ENCODE results near the gene ERN1.

The ERN1 gene

GRCh38 chr17:63997341-63998048, 132.4 kb downstream of the ERN1 start:
- H3K4me3 ChIP-seq (replicated peaks; ENCODE audit: insufficient read depth, low read length) = no peak overlapping the region
- H3K27ac ChIP-seq (replicated peaks) = no peak overlapping the region
- H3K27me3 ChIP-seq (ENCODE audit: insufficient read depth, poor library complexity, severe bottlenecking) = peaks cover 26% of the 10 kb centered on the region
- no peak for DNase-seq (ENCODE audit: low read depth in 1 of 2, low spot score in 1 of 2)
- TF ChIP-seq GABPA (IDR thresholded peaks at IDR 0.05; ENCODE audit: low read depth) = no peak
- TF ChIP-seq CTCF (IDR thresholded peaks at IDR 0.05; ENCODE audit: insufficient read depth, low read length) = no peak
- no peak for TF ChIP-seq SPI1 (IDR thresholded peaks at IDR 0.05; ENCODE audit: borderline replicate concordance, low read depth)

- TF ChIP-seq CTCF (IDR thresholded peaks at IDR 0.05; ENCODE audit: insufficient read depth, low read length) (no peak), GABPA (IDR thresholded peaks at IDR 0.05; ENCODE audit: low read depth) (no peak), REST (IDR thresholded peaks at IDR 0.05; ENCODE audit: insufficient replicate concordance, low read depth) (no peak), SPI1 (IDR thresholded peaks at IDR 0.05; ENCODE audit: borderline replicate concordance, low read depth) (no peak), POLR2AphosphoS5 (IDR thresholded peaks at IDR 0.05; ENCODE audit: low read depth) (no peak)
- no peak overlapping the region for H3K4me3 ChIP-seq (replicated peaks; ENCODE audit: insufficient read depth, low read length)
- no peak for DNase-seq (ENCODE audit: low read depth in 1 of 2, low spot score in 1 of 2)
- H3K27ac ChIP-seq (replicated peaks) = no peak overlapping the region
- H3K27me3 ChIP-seq (ENCODE audit: insufficient read depth, poor library complexity, severe bottlenecking) = peaks cover 26% of the 10 kb centered on the region
These were observed 133.3 kb downstream of the ERN1 start for GRCh38 chr17:63996430-63997182.

GRCh38 chr17:63995626-63996025, 134.3 kb downstream of the ERN1 start:
- TF ChIP-seq SPI1 (IDR thresholded peaks at IDR 0.05; ENCODE audit: borderline replicate concordance, low read depth) = no peak
- TF ChIP-seq REST (IDR thresholded peaks at IDR 0.05; ENCODE audit: insufficient replicate concordance, low read depth) = no peak
- TF ChIP-seq GABPA (IDR thresholded peaks at IDR 0.05; ENCODE audit: low read depth) = no peak
- TF ChIP-seq CTCF (IDR thresholded peaks at IDR 0.05; ENCODE audit: insufficient read depth, low read length) = no peak
- no peak for TF ChIP-seq POLR2AphosphoS5 (IDR thresholded peaks at IDR 0.05; ENCODE audit: low read depth)
- no peak overlapping the region for H3K27ac ChIP-seq (replicated peaks)
- H3K4me3 ChIP-seq (replicated peaks; ENCODE audit: insufficient read depth, low read length) = no peak overlapping the region
- H3K27me3 ChIP-seq (ENCODE audit: insufficient read depth, poor library complexity, severe bottlenecking) = peaks cover 26% of the 10 kb centered on the region
- no peak for DNase-seq (ENCODE audit: low read depth in 1 of 2, low spot score in 1 of 2)

Data from HL-60 (cell line).